K562 (cell line): ENCODE data around the gene TAMALIN. TPM values are rescaled to one million over a fixed set of nuclear protein-coding genes. Genes with fewer than 3 reads are reported as not detected.

Experiments
- ATAC-seq: fragments of 200-7000 bp; cut with Tn5 transposase; 3 replicates; pipeline ENCODE4 v1.9.1; 2020; ENCODE audit warnings: moderate library complexity
- BruUV-seq: library from RNA; stranded (reverse); fragments of 400-500 nt; replicated peaks from 2 replicates; lab custom pipeline; 2021; lab: Mats Ljungman, UMichigan
- CTCF ChIA-PET: fragments of 300-600 bp; formaldehyde crosslinking; extraction: SDS; loops from one replicate; lab custom pipeline; 2021; ENCODE audit warnings: low intra/inter-chr PET ratio; lab: Yijun Ruan, JAX
- POLR2A ChIA-PET: fragments of 300-600, 350-650 bp; sonication (Branson Sonifier 250); formaldehyde crosslinking; extraction: SDS; loops from one replicate; lab custom pipeline; 2021; ENCODE audit warnings: antibody characterized with exemption, inconsistent platforms; lab: Yijun Ruan, JAX
- DNase-seq, 4 experiments: peaks; one replicate each; pipeline versions ENCODE4 v3.0.0 to v3.0.0-alpha.2; 2011 to 2018; ENCODE audit warnings: low spot score in 3 of 4, mixed read lengths in 3 of 4; ENCODE audit errors: extremely low read depth in 1 of 4
- FAIRE-seq: peaks from 2 replicates; lab custom pipeline; 2011; peaks lifted over from hg19 to GRCh38; lab: Jason Lieb, UNC
- H2AFZ ChIP-seq: 2 replicates; pipeline ENCODE4 v1.6.0; 2011; ENCODE audit warnings: low read depth, low read length, control low read depth, inconsistent platforms
- H3K27ac ChIP-seq: fragments of 200-600 bp; 3 replicates; pipeline ENCODE4 v1.8.0; 2011; ENCODE audit warnings: low read depth, mild to moderate bottlenecking, control low read depth, inconsistent platforms, low read length, moderate library complexity, mixed read lengths; ENCODE audit errors: extremely low read depth
- H3K27me3 ChIP-seq, 2 experiments: fragments of 300-600 bp in 1 of 2; 2 replicates in 1 of 2; 3 replicates in 1 of 2; pipeline versions ENCODE4 v1.6.0 to v1.8.0; 2011; ENCODE audit warnings: inconsistent platforms in 2 of 2, low read length in 2 of 2, mild to moderate bottlenecking in 1 of 2, mixed read lengths in 1 of 2, moderate library complexity in 1 of 2; ENCODE audit not compliant: control insufficient read depth in 2 of 2, insufficient read depth in 2 of 2
- H3K36me3 ChIP-seq: fragments of 300-600 bp; 3 replicates; pipeline ENCODE4 v1.8.0; 2011; ENCODE audit warnings: mild to moderate bottlenecking, low read length, inconsistent platforms; ENCODE audit not compliant: control insufficient read depth, insufficient read depth
- H3K4me1 ChIP-seq, 2 experiments: fragments of 200-600 bp in 1 of 2; replicated peaks in 1 of 2; 2 replicates in 1 of 2; 3 replicates in 1 of 2; pipeline versions ENCODE4 v1.5.1 to v1.8.0; 2011; ENCODE audit warnings: inconsistent platforms in 2 of 2, low read length in 2 of 2, mild to moderate bottlenecking in 1 of 2, mixed read lengths in 1 of 2, moderate library complexity in 1 of 2; ENCODE audit not compliant: control insufficient read depth in 2 of 2, insufficient read depth in 2 of 2
- H3K4me2 ChIP-seq: 2 replicates; pipeline ENCODE4 v1.6.1; 2011; ENCODE audit warnings: low read length, control low read depth, inconsistent platforms, mixed read lengths; ENCODE audit not compliant: insufficient read depth
- H3K4me3 ChIP-seq: fragments of 200-600 bp; sonication (generic), shearing (Covaris generic); 2 replicates; pipeline ENCODE4 v1.5.1; 2016; ENCODE audit warnings: control low read depth, inconsistent platforms
- H3K79me2 ChIP-seq: fragments of 200-600 bp; 3 replicates; pipeline ENCODE4 v1.8.0; 2011; ENCODE audit warnings: low read length, inconsistent platforms; ENCODE audit not compliant: control insufficient read depth, insufficient read depth
- H3K9ac ChIP-seq, 2 experiments: 2 replicates each; pipeline versions ENCODE4 v1.6.0 to v1.6.1; 2011; ENCODE audit warnings: low read depth in 2 of 2, low read length in 2 of 2, control low read depth in 1 of 2, inconsistent platforms in 1 of 2, mild to moderate bottlenecking in 1 of 2, mixed read lengths in 1 of 2; ENCODE audit not compliant: insufficient read depth in 1 of 2
- H3K9me1 ChIP-seq: one replicate; pipeline ENCODE4 v1.6.0; 2011; ENCODE audit warnings: inconsistent platforms, mild to moderate bottlenecking, low read length, moderate library complexity; ENCODE audit not compliant: control insufficient read depth, insufficient read depth
- H3K9me3 ChIP-seq: replicated peaks from 2 replicates; pipeline ENCODE4 v1.5.1; 2011; ENCODE audit warnings: low read depth, low read length, inconsistent platforms; ENCODE audit not compliant: control insufficient read depth, insufficient read depth
- H4K20me1 ChIP-seq: replicated peaks from 2 replicates; pipeline ENCODE4 v1.6.1; 2011; ENCODE audit warnings: low read length, inconsistent platforms, mixed read lengths; ENCODE audit not compliant: control insufficient read depth, insufficient read depth
- FOXK2 ChIP-seq, 2 experiments: fragments of 450-650 bp; IDR thresholded peaks in 1 of 2; conservative IDR thresholded peaks in 1 of 2; 2 replicates each; pipeline ENCODE4 v1.6.1; 2016; ENCODE audit warnings: low read depth in 2 of 2, mild to moderate bottlenecking in 1 of 2
- FOXO4 ChIP-seq: fragments of 450-650 bp; formaldehyde crosslinking; IDR thresholded peaks from 2 replicates; pipeline ENCODE4 v1.4.0; 2020; ENCODE audit warnings: mild to moderate bottlenecking, moderate library complexity
- HDAC8 ChIP-seq: fragments of 450-650 bp; IDR thresholded peaks from 2 replicates; pipeline ENCODE4 v1.6.1; 2016; ENCODE audit warnings: mild to moderate bottlenecking, missing genetic modification characterization, moderate library complexity, missing compliant biosample characterization
- KDM4B ChIP-seq, 2 experiments: fragments of 450-650 bp in 1 of 2; sonication (generic) in 1 of 2; IDR thresholded peaks; 2 replicates each; pipeline ENCODE4 v1.6.1; 2016 to 2017; ENCODE audit warnings: borderline replicate concordance in 2 of 2, antibody characterized with exemption in 1 of 2, low read depth in 1 of 2, mild to moderate bottlenecking in 1 of 2
- MEF2D ChIP-seq: conservative IDR thresholded peaks from 2 replicates; pipeline ENCODE4 v1.6.1; 2016; ENCODE audit warnings: low read depth, missing genetic modification characterization, missing compliant biosample characterization
- NCOR1 ChIP-seq: fragments of 450-650 bp; IDR thresholded peaks from 2 replicates; pipeline ENCODE4 v1.6.1; 2016; ENCODE audit warnings: mild to moderate bottlenecking, moderate library complexity
- NONO ChIP-seq, 2 experiments: fragments of 200-400 bp in 1 of 2; fragments of 450-650 bp in 1 of 2; formaldehyde crosslinking in 1 of 2; IDR thresholded peaks; 2 replicates each; pipeline ENCODE4 v1.6.1; 2017; ENCODE audit warnings: low read depth in 2 of 2, mild to moderate bottlenecking in 2 of 2, moderate library complexity in 2 of 2, low read length in 1 of 2
- NRF1 ChIP-seq, 2 experiments: fragments of 450-650 bp; IDR thresholded peaks in 1 of 2; conservative IDR thresholded peaks in 1 of 2; 2 replicates each; pipeline ENCODE4 v1.6.1; 2014; ENCODE audit warnings: mild to moderate bottlenecking in 2 of 2
- RB1 ChIP-seq: fragments of 450-650 bp; IDR thresholded peaks from 2 replicates; pipeline ENCODE4 v1.6.1; 2017; ENCODE audit warnings: low read depth, mild to moderate bottlenecking
- RCOR1 ChIP-seq, 2 experiments: IDR thresholded peaks; 2 replicates each; pipeline ENCODE4 v1.6.1; 2012; ENCODE audit warnings: low read depth in 2 of 2, low read length in 2 of 2, borderline replicate concordance in 1 of 2, improper control_type of control experiment in 1 of 2
- SMAD4 ChIP-seq: fragments of 250-450 bp; sonication (Bioruptor Pico); conservative IDR thresholded peaks from 2 replicates; pipeline ENCODE4 v1.8.0; 2021; ENCODE audit warnings: inconsistent platforms, mild to moderate bottlenecking, moderate library complexity
- TFAP4 ChIP-seq: sonication (generic); formaldehyde crosslinking; IDR thresholded peaks from 2 replicates; pipeline ENCODE4 v1.8.0; 2022; ENCODE audit warnings: missing genetic modification reagents, mild to moderate bottlenecking, moderate library complexity, borderline replicate concordance
- TFE3 ChIP-seq: fragments of 450-650 bp; formaldehyde crosslinking; IDR thresholded peaks from 2 replicates; pipeline ENCODE4 v1.4.0; 2020; ENCODE audit warnings: mild to moderate bottlenecking, mixed read lengths
- YY1 ChIP-seq, 3 experiments: IDR thresholded peaks; 2 replicates each; pipeline ENCODE4 v1.6.1; 2011; ENCODE audit warnings: low read length in 2 of 3, mild to moderate bottlenecking in 2 of 3, moderate library complexity in 2 of 3, borderline replicate concordance in 1 of 3, control low read depth in 1 of 3, low read depth in 1 of 3; ENCODE audit not compliant: insufficient read depth in 3 of 3, insufficient replicate concordance in 2 of 3, control insufficient read depth in 1 of 3, insufficient read length in 1 of 3; ENCODE audit errors: extremely low read depth in 1 of 3
- ZKSCAN1 ChIP-seq: fragments of 150-350 bp; IDR thresholded peaks from 2 replicates; pipeline ENCODE4 v1.6.1; 2016; ENCODE audit warnings: low read depth, low read length
- WGBS: fragments of 100-300 bp; shearing (Covaris generic); methylation state at CpG from one replicate; pipeline ENCODE4 v1.1.6; 2016; ENCODE audit warnings: low coverage, mixed read lengths; ENCODE audit not compliant: insufficient coverage; ENCODE audit errors: missing lambda C conversion rate; 5-methylcytosine and 5-hydroxymethylcytosine counted together
- in situ Hi-C: fragments of 300-500 bp; cut with MboI; formaldehyde crosslinking; loops from 4 replicates; pipeline ENCODE4 v1.15.0; 2018; ENCODE audit warnings: inconsistent platforms, mixed read lengths
- intact Hi-C: fragments of 100-400 bp; cut with micrococcal nuclease; formaldehyde crosslinking; loops from 2 replicates; pipeline ENCODE4 v1.14.2; 2022
- polyA plus RNA-seq, 8 experiments: library from polyadenylated mRNA; depleted of rRNA in 4 of 8; stranded (reverse) in 5 of 8; unstranded in 3 of 8; fragments of >200 nt; fragmentation: Nextera tagmentation in 2 of 8; fragmentation: Illumina TruSeq in 1 of 8; extraction: Ambion mirVana in 2 of 8; extraction: Trizol in 1 of 8; gene quantifications; 2 replicates each; pipeline versions ENCODE4 v1.2.1 to v1.2.3, GENCODE V29; 2011 to 2014; ENCODE audit warnings: inconsistent platforms in 1 of 8, missing spikeins in 1 of 8
- total RNA-seq, 7 experiments: library from RNA; depleted of rRNA in 6 of 7; stranded (reverse); fragments of >200 nt in 6 of 7; fragmentation: Illumina TruSeq in 2 of 7; extraction: Trizol in 2 of 7; gene quantifications; 2 replicates each; pipeline versions ENCODE4 v1.2.1 to v1.2.3, GENCODE V29; 2011 to 2021; ENCODE audit warnings: low replicate concordance in 1 of 7

Gene TAMALIN
- total and polyA plus RNA-seq, 9 of the 15 experiments (the other 6 are each of a cell fraction or from before 2014, with no cell fraction given), result 0.74 to 2.2 (median 1.5) TPM; not detected in 2

DNA sequence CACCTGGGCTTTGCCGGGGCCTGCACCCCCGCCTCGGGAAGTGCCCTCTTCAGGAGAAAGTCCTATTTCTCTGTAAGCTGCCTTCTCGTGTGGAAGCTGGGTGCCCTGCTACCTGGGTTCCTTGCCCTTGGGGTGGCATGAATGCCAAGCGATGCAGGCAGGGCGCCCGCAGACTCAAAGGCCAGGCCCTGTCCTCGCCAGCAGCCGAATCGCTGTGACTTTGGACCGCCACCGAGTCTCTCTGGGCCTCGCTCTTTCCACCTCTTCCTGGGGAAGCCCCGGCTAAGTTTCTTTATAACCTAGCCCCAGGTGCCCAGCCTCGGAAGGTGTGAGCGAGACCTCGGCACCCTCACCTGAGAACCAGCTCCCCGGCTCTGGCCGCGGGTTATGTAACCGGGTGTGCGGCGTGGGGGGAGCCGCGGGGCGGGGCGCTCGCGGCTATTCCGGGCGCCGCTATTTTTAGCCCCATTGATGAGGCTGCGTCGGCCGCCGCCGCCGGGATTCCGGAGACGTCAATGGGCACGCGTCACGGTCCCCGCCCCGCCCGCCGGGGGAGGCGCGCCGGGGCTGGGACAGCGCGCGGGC lies 29.9 kb downstream of the TAMALIN start:
- ChIA-PET POLR2A (interaction anchor here (0.6 to 1.1 kb wide), 2 partner anchors 9 to 40 kb away, joined by 3 read pairs; no protein-coding TSS in a partner anchor), CTCF (interaction anchor here (0.7 kb wide), 1 partner anchor 98 kb away, joined by 8 read pairs; no protein-coding TSS in a partner anchor)
- FAIRE-seq (no peak), ATAC-seq (peak; percentile 62), DNase-seq (peak; percentile 76 to 83 (median 82))
- no peaks in the 10 kb centered on the region for H3K36me3 ChIP-seq
- peak overlapping the region in 1 of 2 experiments; percentile 46; a peak in 2 of 4 replicates for H3K9ac ChIP-seq
- peak overlapping the region; percentile 26; the same call in 1 of the 2 replicates for H3K4me3 ChIP-seq
- BruUV-seq, result no TSS peak
- no peaks in the 10 kb centered on the region for H4K20me1 ChIP-seq
- peak overlapping the region; percentile 60 for H2AFZ ChIP-seq
- H3K27me3 ChIP-seq, result peaks cover 0 to 6% of the 10 kb centered on the region in 2 experiments; a peak in 1 of 5 replicates
- no peak overlapping the region for H3K27ac ChIP-seq
- intact Hi-C loops, result no loop called here
- WGBS, result 16% methylated on average over 30 of the region's 53 CpGs
- H3K9me3 ChIP-seq, result no peaks in the 10 kb centered on the region
- no peaks in the 10 kb centered on the region for H3K9me1 ChIP-seq
- H3K4me1 ChIP-seq, result peaks cover 17 to 28% of the 10 kb centered on the region in 2 experiments; a peak in 4 of 5 replicates
- in situ Hi-C loops, result no loop called here
- peak overlapping the region; percentile 47; the same call in 1 of the 2 replicates for H3K4me2 ChIP-seq
- H3K79me2 ChIP-seq, result no peaks in the 10 kb centered on the region
- 0 out of 4 replicates have a peak, but pooled peaks of 1 of the 2 experiments have one; percentile 27 for TF ChIP-seq FOXK2 (conservative IDR thresholded peaks at IDR 0.05 in 1 of 2, IDR thresholded peaks at IDR 0.05 in 1 of 2; ENCODE audit: low read depth in 2 of 2)
- TF ChIP-seq MEF2D (tag), result peak; percentile 100
- TF ChIP-seq SMAD4 (CRISPR knock-in tag), result peak; percentile 99
- TF ChIP-seq FOXO4 (CRISPR knock-in tag), result no peak
- peak in 1 of 2 experiments; percentile 34; a peak in 1 of 4 replicates for TF ChIP-seq KDM4B (IDR thresholded peaks at IDR 0.05; ENCODE audit: borderline replicate concordance in 2 of 2, low read depth in 1 of 2)
- no peak for TF ChIP-seq TFE3
- TF ChIP-seq ZKSCAN1, result no peak
- peak in 1 of 2 experiments; percentile 19; a peak in 1 of 4 replicates for TF ChIP-seq RCOR1 (IDR thresholded peaks at IDR 0.05; ENCODE audit: borderline replicate concordance in 1 of 2, low read depth in 2 of 2, low read length in 2 of 2)
- peak; percentile 89 for TF ChIP-seq NCOR1
- TF ChIP-seq HDAC8 (tag), result no peak
- peak; percentile 16; the same call in 1 of the 2 replicates for TF ChIP-seq TFAP4
- TF ChIP-seq NONO (IDR thresholded peaks at IDR 0.05; ENCODE audit: low read depth in 2 of 2, low read length in 1 of 2), result 0 out of 4 replicates have a peak, but pooled peaks of 1 of the 2 experiments have one; percentile 25
- peak; percentile 74 to 75 for TF ChIP-seq NRF1 (conservative IDR thresholded peaks at IDR 0.05 in 1 of 2, IDR thresholded peaks at IDR 0.05 in 1 of 2)
- peak in 2 of 3 experiments; percentile 32 to 45 for TF ChIP-seq YY1 (IDR thresholded peaks at IDR 0.05; ENCODE audit: borderline replicate concordance in 1 of 3, control insufficient read depth in 1 of 3, extremely low read depth in 1 of 3, insufficient read depth in 3 of 3, insufficient read length in 1 of 3, insufficient replicate concordance in 2 of 3, low read depth in 1 of 3, low read length in 2 of 3)
- TF ChIP-seq RB1, result peak; percentile 51; the same call in 1 of the 2 replicates
